NB4 (cell line): Measurements from ENCODE around the gene THRAP3.

Experiments
- DNase-seq: peaks from one replicate; pipeline ENCODE4 v3.0.0; 2010; ENCODE audit warnings: low read depth
- H3K4me3 ChIP-seq: one replicate; pipeline ENCODE4 v1.5.1; 2011; ENCODE audit warnings: mild to moderate bottlenecking, low read depth, low read length, moderate library complexity
- MYC ChIP-seq: IDR thresholded peaks from 2 replicates; pipeline ENCODE4 v1.6.1; 2011; ENCODE audit warnings: low read depth, low read length
- POLR2A ChIP-seq: IDR thresholded peaks from 2 replicates; pipeline ENCODE4 v1.6.1; 2011; ENCODE audit warnings: mild to moderate bottlenecking; ENCODE audit not compliant: insufficient read length; ENCODE audit errors: extremely low read depth
- TF ChIP-seq, protein P1 (sequence below): IDR thresholded peaks from 2 replicates; pipeline ENCODE4 v1.6.1; 2011; ENCODE audit warnings: low read depth, low read length
- TF ChIP-seq, protein P2 (sequence below): IDR thresholded peaks from one replicate; pipeline ENCODE4 v1.5.1; 2012; ENCODE audit warnings: low read depth, low read length

THRAP3 gene

DNA sequence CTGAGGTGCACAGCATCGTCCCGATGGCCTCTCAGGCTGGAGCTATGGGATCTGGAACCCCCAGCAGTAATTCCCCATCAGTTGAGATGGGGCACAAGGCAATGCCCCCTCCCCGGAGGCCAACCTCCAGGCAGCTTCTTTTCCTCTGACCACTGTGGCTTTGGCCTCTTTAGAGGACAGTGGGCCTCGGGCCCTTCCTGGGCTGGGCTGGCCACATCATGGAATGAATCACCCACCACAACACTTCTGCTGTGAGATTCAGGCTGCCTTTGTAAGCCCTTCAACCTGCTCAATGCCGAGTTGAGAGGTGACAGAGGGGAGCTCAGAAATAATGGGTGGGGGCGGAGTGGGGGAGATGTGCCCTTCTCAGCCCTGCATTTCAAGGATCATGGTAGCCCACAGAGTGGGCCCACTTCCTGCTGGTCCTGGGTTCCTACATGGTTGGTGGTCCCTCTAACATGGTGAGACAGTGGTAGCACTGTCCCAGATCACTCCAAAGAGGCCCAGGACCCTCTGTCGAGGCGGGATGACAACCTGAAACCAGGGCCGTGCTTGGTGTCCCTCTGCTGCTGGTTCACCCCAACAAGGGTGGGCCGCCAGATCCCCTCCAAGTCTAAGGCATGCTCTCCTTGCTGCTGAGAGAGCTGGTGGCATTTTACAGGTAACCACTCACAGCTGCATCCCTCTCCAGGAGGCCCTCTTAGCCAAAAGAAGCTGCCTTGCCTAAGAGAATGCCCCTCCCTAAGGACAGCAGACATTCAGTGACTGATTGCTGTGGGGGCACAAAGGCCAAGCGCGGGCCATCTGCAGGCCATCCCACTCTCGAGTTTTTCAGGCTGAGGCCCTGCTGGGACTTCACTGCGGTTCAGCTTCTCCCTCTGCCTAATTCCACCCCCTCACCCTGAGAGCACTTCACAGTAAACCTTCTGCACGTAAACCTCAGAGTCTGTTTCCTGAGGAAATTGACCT, 129.0 kb downstream of the THRAP3 start:
- no peak for DNase-seq
- TF ChIP-seq MYC = no peak
- TF ChIP-seq POLR2A = no peak
- TF ChIP-seq, protein P1, sequence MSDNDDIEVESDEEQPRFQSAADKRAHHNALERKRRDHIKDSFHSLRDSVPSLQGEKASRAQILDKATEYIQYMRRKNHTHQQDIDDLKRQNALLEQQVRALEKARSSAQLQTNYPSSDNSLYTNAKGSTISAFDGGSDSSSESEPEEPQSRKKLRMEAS = no peak
- TF ChIP-seq, protein P2, sequence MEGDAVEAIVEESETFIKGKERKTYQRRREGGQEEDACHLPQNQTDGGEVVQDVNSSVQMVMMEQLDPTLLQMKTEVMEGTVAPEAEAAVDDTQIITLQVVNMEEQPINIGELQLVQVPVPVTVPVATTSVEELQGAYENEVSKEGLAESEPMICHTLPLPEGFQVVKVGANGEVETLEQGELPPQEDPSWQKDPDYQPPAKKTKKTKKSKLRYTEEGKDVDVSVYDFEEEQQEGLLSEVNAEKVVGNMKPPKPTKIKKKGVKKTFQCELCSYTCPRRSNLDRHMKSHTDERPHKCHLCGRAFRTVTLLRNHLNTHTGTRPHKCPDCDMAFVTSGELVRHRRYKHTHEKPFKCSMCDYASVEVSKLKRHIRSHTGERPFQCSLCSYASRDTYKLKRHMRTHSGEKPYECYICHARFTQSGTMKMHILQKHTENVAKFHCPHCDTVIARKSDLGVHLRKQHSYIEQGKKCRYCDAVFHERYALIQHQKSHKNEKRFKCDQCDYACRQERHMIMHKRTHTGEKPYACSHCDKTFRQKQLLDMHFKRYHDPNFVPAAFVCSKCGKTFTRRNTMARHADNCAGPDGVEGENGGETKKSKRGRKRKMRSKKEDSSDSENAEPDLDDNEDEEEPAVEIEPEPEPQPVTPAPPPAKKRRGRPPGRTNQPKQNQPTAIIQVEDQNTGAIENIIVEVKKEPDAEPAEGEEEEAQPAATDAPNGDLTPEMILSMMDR = no peak
- no peak overlapping the region for H3K4me3 ChIP-seq

DNA sequence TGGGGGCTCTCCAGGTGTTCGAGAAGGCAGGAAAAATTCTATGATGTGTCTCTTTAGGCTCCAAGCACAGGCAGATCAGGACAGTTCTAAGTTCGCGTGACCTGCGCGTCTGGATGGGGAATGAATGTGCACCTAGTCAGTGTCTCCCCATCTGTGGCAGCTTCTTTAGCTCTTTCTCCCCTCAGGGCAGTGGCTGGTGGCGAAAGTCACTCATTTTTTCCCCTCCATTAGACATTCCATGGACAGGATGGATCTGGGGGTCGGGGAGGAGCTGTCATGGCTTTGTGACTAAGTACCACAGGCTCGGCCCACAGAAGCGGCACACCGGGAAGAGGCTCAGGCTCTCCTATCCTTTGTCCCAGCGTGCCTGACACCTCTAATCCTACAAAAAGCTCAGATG, 130.2 kb downstream of the THRAP3 start:
- TF ChIP-seq MYC = no peak
- TF ChIP-seq, protein P1 = no peak
- TF ChIP-seq, protein P2 = no peak
- no peak for TF ChIP-seq POLR2A
- no peak overlapping the region for H3K4me3 ChIP-seq
- no peak for DNase-seq
